DOHH2 (cell line): Measurements from ENCODE around the gene C6orf89.

ENCODE experiments used
- EZH2phosphoT487 ChIP-seq: fragments of 200-600 bp; sonication (generic); IDR thresholded peaks from 2 replicates; pipeline ENCODE4 v1.6.1; 2017; ENCODE audit warnings: borderline replicate concordance, mild to moderate bottlenecking, antibody characterized with exemption, low read length, moderate library complexity, mixed read lengths
- TF ChIP-seq, protein P1 (sequence below): fragments of 200-600 bp; sonication (generic); IDR thresholded peaks from one replicate; pipeline ENCODE4 v1.5.1; 2014; ENCODE audit warnings: antibody characterized with exemption, mild to moderate bottlenecking, low read depth, low read length; ENCODE audit not compliant: poor library complexity, severe bottlenecking

DNA sequence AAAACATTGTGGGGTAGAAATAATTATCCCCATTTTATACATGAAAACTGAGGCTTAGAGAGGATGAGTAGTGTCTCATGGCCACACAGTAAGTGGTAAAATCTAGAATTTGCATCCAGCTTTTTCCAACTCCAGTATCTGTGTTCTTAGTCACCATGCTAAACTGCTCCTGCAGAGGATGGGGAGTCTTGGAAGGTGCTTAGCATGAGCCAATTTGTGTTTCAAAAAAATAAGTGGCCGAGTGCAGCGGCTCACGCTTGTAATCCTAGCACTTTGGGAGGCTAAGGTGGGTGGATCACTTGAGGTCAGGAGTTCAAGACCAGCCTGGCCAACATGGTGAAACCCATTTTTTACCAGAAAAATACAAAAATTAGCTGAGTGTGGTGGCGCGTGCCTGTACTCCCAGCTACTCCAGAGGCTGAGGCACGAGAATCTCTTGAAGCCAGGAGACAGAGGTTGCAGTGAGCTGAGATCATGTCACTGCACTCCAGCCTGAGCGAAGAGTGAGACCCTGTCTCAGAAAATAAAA is 2.4 kb downstream of the C6orf89 start:
- TF ChIP-seq, protein P1, sequence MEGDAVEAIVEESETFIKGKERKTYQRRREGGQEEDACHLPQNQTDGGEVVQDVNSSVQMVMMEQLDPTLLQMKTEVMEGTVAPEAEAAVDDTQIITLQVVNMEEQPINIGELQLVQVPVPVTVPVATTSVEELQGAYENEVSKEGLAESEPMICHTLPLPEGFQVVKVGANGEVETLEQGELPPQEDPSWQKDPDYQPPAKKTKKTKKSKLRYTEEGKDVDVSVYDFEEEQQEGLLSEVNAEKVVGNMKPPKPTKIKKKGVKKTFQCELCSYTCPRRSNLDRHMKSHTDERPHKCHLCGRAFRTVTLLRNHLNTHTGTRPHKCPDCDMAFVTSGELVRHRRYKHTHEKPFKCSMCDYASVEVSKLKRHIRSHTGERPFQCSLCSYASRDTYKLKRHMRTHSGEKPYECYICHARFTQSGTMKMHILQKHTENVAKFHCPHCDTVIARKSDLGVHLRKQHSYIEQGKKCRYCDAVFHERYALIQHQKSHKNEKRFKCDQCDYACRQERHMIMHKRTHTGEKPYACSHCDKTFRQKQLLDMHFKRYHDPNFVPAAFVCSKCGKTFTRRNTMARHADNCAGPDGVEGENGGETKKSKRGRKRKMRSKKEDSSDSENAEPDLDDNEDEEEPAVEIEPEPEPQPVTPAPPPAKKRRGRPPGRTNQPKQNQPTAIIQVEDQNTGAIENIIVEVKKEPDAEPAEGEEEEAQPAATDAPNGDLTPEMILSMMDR, result no peak
- no peak for TF ChIP-seq EZH2phosphoT487
